GM11168 (cell line): Measurements from ENCODE around the gene SSR4.

Source experiments
- in situ Hi-C: fragments of 300-500 bp; cut with MboI; formaldehyde crosslinking; loops from one replicate; pipeline ENCODE4 v1.12.0; 2022; ENCODE audit warnings: low sequenced_read_pairs; ENCODE audit not compliant: unreplicated experiment

Gene SSR4

GRCh38 chrX:153828308-153828707, 33.8 kb downstream of the SSR4 start:
- in situ Hi-C loops = no loop called here

DNA sequence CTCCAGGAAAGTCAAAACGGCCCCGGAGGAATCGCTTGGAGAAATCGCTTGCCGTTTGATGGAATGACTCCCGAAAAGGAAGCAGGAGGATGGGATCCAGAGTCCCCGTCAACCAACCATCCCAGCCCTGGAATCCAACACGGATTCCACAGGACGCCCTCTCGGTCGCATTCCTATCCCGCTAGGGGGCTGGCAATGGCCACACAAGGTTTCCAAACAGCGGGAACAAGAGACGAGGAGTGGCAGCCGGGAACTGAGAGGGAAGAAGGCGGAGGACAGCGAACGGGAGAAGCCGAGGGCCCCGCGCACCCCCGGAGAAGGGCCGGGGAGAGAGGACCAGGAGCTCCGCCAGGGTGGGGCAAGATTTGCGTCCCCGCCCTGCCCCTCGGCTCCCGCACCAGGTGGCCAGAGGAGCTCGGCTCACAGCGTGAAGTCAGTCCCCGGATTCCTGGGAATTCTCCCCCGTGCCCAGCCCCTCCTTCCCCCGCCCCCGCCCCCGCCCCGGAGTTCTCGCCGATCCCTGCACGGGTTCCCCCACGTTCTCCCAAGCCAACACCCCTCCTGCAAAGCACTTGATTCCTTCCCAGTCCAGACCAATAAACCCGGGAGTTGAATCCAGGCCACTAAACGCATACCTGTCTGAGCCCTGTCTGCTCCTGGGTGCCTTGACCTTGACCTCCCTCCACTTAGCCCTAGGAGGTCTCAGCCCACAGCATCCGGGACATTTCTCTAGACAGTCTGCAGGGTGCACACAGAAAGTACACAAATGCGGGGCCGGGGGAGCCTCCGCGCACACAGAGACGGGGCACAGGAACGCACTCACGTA, 34.5 kb downstream of the SSR4 start:
- in situ Hi-C loops = no loop called here

DNA sequence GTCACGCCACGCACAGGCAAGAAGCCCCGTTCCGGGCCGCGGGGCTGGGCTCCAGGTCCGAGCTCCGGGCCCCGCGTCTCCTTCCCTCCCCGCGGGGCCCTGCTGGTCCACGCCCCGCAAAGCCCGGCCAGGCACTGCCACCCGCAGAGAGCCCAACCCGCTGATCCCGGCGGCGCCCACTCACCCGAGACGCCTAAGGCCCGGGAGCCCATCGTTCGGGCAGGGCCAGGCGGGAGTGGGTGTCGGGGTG, 35.0 kb downstream of the SSR4 start:
- in situ Hi-C loops = no loop called here

DNA sequence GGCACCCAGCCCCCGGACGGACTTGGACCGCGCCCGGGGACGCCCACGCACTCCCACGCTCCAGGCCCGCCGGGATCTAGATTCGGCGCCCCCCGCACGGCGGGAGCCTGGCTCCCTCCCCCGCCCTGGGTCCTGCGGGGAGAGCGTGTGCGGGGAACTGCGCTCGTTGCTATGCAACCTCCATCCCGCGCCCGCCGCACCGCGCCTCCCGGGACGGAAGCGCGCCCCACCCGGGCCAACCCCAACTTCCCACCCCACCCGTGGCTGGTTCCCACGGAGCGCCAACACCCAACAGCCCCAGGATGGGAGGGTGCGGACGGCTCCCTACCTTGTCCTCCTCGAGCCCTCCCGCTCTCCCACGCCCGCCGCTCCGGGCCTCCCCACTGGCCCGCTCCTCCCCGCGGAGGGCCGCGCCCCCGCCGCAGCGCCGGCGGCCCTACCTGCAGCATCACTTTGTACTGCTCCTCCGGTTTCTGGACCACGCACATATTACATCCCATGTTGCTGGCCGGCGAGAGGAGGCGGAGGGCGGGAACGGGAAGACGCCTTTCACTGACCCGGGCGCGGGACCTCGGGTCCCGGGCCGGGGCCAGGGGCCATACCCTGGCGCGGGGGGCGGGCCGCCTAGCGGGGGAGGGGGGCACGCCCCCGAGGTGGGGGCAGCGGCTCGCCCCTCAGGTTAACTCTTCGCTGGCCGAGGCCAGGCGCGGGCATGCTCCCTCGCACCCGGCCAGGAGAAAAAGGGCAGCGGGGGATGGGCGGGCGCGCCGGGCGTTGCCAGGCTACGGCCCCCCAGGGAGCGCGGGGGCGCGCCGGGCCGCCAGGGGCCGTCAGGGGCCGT, 35.6 kb downstream of the SSR4 start, which contains the start of gene PDZD4:
PDZD4 (minus strand) TSS at position 746 of the 841 bp plus-strand sequence; CDS start at position 500, 246 bp downstream.
- in situ Hi-C loops = no loop called here

DNA sequence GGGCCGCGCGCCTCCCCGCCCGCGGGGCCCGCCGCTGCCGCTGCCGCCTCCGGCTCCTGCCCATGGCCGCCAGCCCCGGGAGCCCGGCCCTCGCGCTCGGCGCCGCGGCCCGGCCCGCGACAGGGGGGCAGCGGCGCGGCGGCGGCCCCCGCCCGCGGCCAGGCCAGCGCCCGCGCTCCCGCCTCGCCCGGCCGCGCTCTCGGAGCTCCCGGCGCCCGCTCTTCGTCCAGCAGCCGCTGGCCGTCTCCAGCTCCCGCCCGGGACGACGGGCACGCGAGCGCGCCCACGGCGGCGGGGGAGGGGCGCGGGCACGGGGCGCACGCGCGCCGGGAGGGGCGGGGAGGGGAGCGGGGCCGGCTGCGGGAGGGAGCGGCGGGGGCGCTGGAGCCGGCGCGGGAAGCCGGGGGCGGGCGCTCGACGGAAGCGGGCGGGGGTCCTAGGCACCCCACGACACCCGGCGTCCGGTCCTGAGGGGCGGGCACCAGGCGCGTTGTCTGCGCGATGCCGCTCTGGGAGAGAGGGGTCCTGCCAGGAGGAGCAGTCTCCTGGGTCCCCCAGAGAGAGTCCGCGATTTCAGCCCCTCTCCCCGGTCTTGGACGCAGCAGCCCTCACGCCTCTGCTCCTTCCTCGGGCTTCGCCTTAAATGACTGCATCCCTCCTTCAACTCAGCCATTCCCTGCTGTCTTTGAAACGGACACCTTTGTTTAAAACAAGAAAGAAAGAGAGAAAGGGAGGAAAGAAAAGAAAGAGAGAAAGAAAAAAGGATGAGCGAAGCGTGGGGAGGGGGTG, 36.4 kb downstream of the SSR4 start:
- in situ Hi-C loops = no loop called here

- in situ Hi-C loops = no loop called here
These were observed 37.1 kb downstream of the SSR4 start for GRCh38 chrX:153831429-153832150.

- in situ Hi-C loops = no loop called here
These were observed 38.3 kb downstream of the SSR4 start for GRCh38 chrX:153832728-153833127.

DNA sequence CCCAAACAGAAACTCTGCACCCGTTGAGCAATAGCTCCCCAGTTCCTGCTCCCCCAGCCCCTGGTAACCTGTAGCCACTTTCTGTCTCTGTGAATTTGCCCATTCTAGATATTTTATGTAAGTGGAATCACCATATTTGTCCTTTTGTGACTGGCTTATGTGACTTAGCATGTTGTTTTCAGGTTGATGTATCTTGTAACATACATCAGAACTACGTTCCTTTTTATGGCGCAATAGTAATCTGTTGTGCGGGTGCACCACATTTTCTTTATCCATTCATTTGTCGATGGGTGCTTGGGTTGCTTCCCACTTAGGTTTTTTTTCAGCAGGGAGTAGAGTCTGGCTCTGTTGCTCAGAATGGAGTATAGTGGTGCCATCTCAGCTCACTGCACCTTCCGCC, 42.5 kb downstream of the SSR4 start:
- in situ Hi-C loops = no loop called here

DNA sequence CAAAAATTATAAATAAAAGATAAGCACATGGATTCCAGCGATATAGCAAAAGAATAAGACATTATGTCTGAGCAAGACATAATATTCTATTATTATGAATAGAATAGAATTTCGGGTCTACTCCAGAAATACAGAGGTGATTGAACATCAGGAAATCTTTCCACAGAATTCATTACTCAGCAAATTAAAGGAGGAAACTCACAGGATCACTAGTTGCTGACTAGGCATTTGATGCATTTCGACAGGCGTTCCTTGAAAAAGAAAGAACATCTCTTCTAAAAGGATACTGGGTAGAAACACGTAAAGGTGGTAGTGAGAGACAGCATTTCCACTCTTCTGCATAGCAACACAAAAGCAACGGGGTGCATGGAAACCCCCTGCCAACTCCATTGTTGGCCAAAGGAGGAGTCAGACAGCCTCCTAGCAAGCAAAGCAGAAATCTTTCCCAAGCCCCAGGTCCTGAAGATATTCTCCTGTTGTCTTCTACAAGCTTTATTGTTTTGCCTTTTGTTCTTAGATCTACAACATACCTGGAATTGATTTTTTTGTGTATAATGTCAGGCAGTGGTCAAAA, 50.1 kb downstream of the SSR4 start:
- in situ Hi-C loops = no loop called here

DNA sequence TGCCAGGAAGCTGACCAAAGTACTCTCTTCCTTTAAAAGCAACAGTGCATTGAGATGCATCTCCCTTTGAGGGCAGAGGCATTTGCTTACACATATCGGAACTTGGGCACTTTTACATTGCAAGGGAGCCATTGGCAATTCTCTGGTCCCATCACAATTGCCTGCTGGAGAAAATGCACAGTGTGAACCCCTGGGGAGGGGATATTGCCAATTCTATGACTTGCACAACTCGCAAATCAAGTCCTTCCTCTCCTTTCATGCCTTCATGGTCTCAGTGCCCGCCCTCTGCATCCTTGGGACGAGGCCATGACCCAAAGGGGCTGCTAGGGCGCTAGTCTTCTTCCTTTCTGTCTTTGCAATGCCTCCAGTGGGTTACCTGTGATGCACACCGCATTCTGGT, 50.7 kb downstream of the SSR4 start:
- in situ Hi-C loops = no loop called here

- in situ Hi-C loops = no loop called here
These were observed 51.4 kb downstream of the SSR4 start for GRCh38 chrX:153845842-153846241.
